HEK293T (cell line): ENCODE measurements around the gene STAT4.
A peak's percentile ranks its signal among the peaks of the same experiment; 100 is the strongest.

Experiments used
- CTCF ChIA-PET: fragments of 350-600 bp; formaldehyde crosslinking; extraction: SDS; loops from one replicate; lab custom pipeline; 2021; ENCODE audit warnings: antibody characterized with exemption, inconsistent platforms; lab: Yijun Ruan, JAX
- POLR2A ChIA-PET: fragments of 350-600 bp; formaldehyde crosslinking; extraction: SDS; loops from one replicate; lab custom pipeline; 2020; ENCODE audit warnings: antibody characterized with exemption, inconsistent platforms; lab: Yijun Ruan, JAX
- DNase-seq: peaks from one replicate; pipeline ENCODE4 v3.0.0; 2012; ENCODE audit warnings: mixed read lengths; ENCODE audit errors: extremely low spot score
- ARNT ChIP-seq: fragments of 450-650 bp; IDR thresholded peaks from 2 replicates; pipeline ENCODE4 v1.6.1; 2017; ENCODE audit warnings: mild to moderate bottlenecking
- BHLHE40 ChIP-seq: fragments of 450-650 bp; IDR thresholded peaks from 2 replicates; pipeline ENCODE4 v1.6.1; 2016; ENCODE audit warnings: mild to moderate bottlenecking, moderate library complexity, borderline replicate concordance
- CTBP1 ChIP-seq: fragments of 450-650 bp; IDR thresholded peaks from 2 replicates; pipeline ENCODE4 v1.6.1; 2016; ENCODE audit warnings: borderline replicate concordance
- ELF4 ChIP-seq: fragments of 450-650 bp; IDR thresholded peaks from 2 replicates; pipeline ENCODE4 v1.6.1; 2017; ENCODE audit warnings: antibody characterized with exemption
- FOXA1 ChIP-seq: fragments of 450-650 bp; IDR thresholded peaks from 2 replicates; pipeline ENCODE4 v1.6.1; 2016; ENCODE audit warnings: mild to moderate bottlenecking
- FOXK2 ChIP-seq: fragments of 450-650 bp; IDR thresholded peaks from 2 replicates; pipeline ENCODE4 v1.6.1; 2016; ENCODE audit warnings: mild to moderate bottlenecking
- FOXM1 ChIP-seq: fragments of 450-650 bp; IDR thresholded peaks from 2 replicates; pipeline ENCODE4 v1.6.1; 2017; ENCODE audit warnings: mild to moderate bottlenecking, borderline replicate concordance
- HDGF ChIP-seq: fragments of 450-650 bp; IDR thresholded peaks from 2 replicates; pipeline ENCODE4 v1.6.1; 2017; ENCODE audit warnings: antibody characterized with exemption, borderline replicate concordance
- L3MBTL2 ChIP-seq: fragments of 450-650 bp; conservative IDR thresholded peaks from 2 replicates; pipeline ENCODE4 v1.6.1; 2016; ENCODE audit warnings: mild to moderate bottlenecking
- LEF1 ChIP-seq: fragments of 450-650 bp; IDR thresholded peaks from 2 replicates; pipeline ENCODE4 v1.6.1; 2017; ENCODE audit warnings: mild to moderate bottlenecking, borderline replicate concordance
- NFRKB ChIP-seq: fragments of 450-650 bp; IDR thresholded peaks from 2 replicates; pipeline ENCODE4 v1.6.1; 2016; ENCODE audit warnings: mild to moderate bottlenecking, moderate library complexity
- SP1 ChIP-seq: fragments of 450-650 bp; IDR thresholded peaks from 2 replicates; pipeline ENCODE4 v1.6.1; 2017
- SUZ12 ChIP-seq: fragments of 450-650 bp; IDR thresholded peaks from 2 replicates; pipeline ENCODE4 v1.6.1; 2016; ENCODE audit warnings: mild to moderate bottlenecking
- TARDBP ChIP-seq: fragments of 450-650 bp; IDR thresholded peaks from 2 replicates; pipeline ENCODE4 v1.6.1; 2016
- ZNF384 ChIP-seq: fragments of 450-650 bp; IDR thresholded peaks from 2 replicates; pipeline ENCODE4 v1.6.1; 2016
- TF ChIP-seq, protein P1 (sequence below): fragments of 450-650 bp; IDR thresholded peaks from 2 replicates; pipeline ENCODE4 v1.6.1; 2016

The STAT4 gene, protein sequence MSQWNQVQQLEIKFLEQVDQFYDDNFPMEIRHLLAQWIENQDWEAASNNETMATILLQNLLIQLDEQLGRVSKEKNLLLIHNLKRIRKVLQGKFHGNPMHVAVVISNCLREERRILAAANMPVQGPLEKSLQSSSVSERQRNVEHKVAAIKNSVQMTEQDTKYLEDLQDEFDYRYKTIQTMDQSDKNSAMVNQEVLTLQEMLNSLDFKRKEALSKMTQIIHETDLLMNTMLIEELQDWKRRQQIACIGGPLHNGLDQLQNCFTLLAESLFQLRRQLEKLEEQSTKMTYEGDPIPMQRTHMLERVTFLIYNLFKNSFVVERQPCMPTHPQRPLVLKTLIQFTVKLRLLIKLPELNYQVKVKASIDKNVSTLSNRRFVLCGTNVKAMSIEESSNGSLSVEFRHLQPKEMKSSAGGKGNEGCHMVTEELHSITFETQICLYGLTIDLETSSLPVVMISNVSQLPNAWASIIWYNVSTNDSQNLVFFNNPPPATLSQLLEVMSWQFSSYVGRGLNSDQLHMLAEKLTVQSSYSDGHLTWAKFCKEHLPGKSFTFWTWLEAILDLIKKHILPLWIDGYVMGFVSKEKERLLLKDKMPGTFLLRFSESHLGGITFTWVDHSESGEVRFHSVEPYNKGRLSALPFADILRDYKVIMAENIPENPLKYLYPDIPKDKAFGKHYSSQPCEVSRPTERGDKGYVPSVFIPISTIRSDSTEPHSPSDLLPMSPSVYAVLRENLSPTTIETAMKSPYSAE

DNA sequence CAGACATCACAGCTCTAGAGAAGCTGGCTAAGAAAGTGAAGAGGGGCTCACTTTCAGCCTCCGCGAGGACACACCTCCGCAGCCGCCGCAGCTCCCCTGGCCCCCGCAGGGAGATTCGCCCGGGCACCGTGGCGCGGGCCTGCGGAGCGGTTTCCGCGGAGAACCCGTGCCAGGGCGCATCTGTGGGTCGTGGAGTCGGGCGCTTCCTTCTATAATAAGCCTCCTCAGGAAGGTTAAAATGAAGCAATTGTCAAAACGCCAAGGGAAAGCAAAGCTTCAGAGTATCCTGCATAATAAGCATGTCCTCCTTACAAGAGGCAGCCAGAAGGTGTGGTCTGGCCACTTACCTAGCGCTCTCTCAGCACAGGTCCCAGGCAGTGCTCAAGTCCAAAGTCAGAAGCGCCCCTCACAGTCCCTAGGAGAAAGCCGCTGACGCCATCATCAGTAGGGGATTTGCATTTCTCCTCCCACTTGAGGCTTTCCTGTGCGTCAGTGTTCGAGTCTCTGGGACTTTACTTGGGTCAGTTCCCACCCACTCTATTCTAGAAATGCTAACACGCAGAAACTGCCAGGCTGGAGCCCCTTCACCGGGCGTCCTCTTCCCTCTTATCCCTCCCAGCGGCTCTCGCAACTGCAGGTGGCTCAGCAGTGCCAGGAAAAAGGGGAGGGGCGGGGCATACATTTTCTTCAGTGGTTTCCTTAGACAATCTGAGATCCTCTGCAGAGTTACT lies at the start of gene STAT4:
STAT4 (minus strand) TSS at position 395 of the 731 bp plus-strand sequence. CDS start 2,791 bp downstream, outside the sequence.
- peak; percentile 53 for DNase-seq
- ChIA-PET POLR2A (no interaction called here), CTCF (interaction anchor here (2.2 kb wide), 1 partner anchor 98 kb away, joined by 7 read pairs; no protein-coding TSS in a partner anchor)
- TF ChIP-seq NFRKB (no peak), SUZ12 (no peak), FOXK2 (no peak), HDGF (no peak), BHLHE40 (no peak), LEF1 (no peak), ELF4 (no peak), FOXM1 (no peak), ARNT (no peak)
- TF ChIP-seq, protein P1, sequence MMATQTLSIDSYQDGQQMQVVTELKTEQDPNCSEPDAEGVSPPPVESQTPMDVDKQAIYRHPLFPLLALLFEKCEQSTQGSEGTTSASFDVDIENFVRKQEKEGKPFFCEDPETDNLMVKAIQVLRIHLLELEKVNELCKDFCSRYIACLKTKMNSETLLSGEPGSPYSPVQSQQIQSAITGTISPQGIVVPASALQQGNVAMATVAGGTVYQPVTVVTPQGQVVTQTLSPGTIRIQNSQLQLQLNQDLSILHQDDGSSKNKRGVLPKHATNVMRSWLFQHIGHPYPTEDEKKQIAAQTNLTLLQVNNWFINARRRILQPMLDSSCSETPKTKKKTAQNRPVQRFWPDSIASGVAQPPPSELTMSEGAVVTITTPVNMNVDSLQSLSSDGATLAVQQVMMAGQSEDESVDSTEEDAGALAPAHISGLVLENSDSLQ: no peak

DNA sequence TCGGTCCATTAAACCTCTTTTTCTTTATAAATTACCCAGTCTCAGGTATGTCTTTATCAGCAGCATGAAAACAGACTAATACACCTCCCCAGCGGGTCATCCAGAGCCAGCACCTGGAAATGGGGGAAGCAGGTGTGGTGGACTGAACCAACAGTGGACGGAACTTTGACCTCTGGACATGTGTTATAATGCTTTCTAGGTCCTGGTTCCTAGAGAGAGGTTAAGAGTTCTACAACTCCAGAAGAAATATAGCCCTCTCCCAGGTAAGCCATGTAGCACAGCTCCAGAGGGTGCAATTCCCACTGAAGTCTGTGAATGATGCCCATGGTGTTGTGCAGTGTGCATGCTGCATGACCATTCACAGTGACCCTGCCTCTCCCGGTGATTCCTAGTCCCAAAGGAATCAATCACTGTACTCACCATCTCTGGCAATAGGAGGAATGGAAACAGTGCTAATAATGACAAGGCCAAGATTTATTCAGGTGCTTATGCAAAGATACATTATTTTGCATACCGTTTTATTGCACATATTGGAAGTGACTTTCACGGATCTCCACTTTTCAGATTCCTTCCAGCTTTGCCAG lies 49.2 kb upstream of the STAT4 start:
- TF ChIP-seq FOXK2 (no peak), FOXM1 (no peak), L3MBTL2 (no peak), SP1 (no peak), CTBP1 (no peak), ZNF384 (no peak), FOXA1 (no peak), TARDBP (no peak), ARNT (no peak)
- ChIA-PET CTCF (no interaction called here), POLR2A (no interaction called here)
- DNase-seq: no peak

DNA sequence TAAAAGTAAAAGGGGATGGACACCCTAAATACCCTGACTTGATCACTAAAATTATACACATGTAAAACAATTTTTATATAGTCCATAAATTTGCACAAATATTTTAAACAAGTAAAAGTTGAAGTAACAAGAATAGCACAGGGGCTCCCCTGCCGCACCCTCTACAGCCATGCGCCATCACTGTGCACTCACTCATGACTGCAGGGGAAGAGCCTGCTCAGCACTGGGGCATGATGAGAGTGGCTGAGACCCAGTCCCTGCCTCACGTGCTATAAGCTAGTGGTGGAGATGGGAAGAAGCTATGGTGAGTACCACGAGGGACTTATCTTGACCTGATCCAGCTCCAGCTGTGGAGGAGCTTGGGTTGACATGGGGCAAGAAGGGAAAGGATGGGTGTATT lies 47.5 kb upstream of the STAT4 start:
- DNase-seq: no peak
- POLR2A ChIA-PET: no interaction called here
- TF ChIP-seq FOXM1: no peak
- TF ChIP-seq ARNT: no peak
- no peak for TF ChIP-seq L3MBTL2
- no peak for TF ChIP-seq ZNF384
- TF ChIP-seq, protein P1: no peak
- TF ChIP-seq SUZ12: no peak
- no peak for TF ChIP-seq NFRKB
- no peak for TF ChIP-seq ELF4
- TF ChIP-seq FOXA1: no peak
- no peak for TF ChIP-seq BHLHE40
- no peak for TF ChIP-seq HDGF
- TF ChIP-seq SP1: no peak
- no peak for TF ChIP-seq CTBP1
- no peak for TF ChIP-seq LEF1
- no peak for TF ChIP-seq TARDBP
- TF ChIP-seq FOXK2: no peak
- CTCF ChIA-PET: interaction anchor here (1.0 kb wide), 1 partner anchor 20 kb away, joined by 4 read pairs; no protein-coding TSS in a partner anchor

DNA sequence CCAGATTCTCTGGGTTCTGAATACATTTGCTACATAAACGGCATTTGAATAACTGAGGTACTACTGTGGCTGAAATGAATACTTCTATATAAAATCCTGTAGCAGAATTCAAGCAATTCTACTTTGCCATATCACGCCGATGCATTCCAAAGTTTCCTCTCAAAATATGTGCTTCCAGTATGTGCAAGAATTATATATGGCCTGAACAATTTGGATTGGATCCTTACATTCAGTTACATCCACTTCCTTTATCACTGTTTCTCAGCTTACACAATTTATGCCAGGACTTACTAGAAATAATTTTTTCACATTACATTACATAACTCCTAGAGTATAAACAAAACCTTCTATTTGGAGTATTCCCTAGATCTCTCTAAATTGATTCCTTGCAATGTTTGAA lies 46.3 kb upstream of the STAT4 start:
- DNase-seq: no peak
- ChIA-PET POLR2A (no interaction called here), CTCF (no interaction called here)
- no peak for TF ChIP-seq BHLHE40
- TF ChIP-seq SP1: no peak
- TF ChIP-seq L3MBTL2: no peak
- TF ChIP-seq FOXK2: no peak
- no peak for TF ChIP-seq FOXA1
- TF ChIP-seq SUZ12: no peak
- no peak for TF ChIP-seq FOXM1
- no peak for TF ChIP-seq ZNF384
- TF ChIP-seq, protein P1: no peak
- TF ChIP-seq ARNT: no peak
- TF ChIP-seq TARDBP: no peak
- no peak for TF ChIP-seq HDGF
- TF ChIP-seq CTBP1: no peak
- TF ChIP-seq ELF4: no peak
- TF ChIP-seq LEF1: no peak
- TF ChIP-seq NFRKB: no peak

DNA sequence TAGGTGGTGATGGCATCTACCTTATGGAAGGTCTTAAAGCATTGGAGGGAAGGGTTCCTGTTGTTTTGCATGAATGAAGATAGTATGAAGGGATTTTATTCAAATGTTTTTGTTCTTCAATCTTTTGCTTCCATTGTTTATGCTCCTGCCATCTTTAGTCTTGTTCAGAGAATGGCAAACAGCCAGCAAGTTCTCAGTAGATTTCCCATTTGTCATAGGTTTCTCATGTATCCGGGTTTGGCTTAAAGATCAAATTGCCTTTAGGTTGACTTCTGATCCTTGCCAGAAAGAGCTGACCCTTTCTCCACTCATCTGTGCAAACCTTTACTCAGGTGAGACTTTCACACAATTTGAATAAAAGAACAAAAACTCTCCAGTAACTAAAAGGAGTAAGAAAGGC lies 44.2 kb upstream of the STAT4 start:
- DNase-seq: no peak
- ChIA-PET CTCF (interaction anchor here (0.6 kb wide), 1 partner anchor 143 kb away, joined by 3 read pairs; no protein-coding TSS in a partner anchor), POLR2A (no interaction called here)
- TF ChIP-seq ELF4 (no peak), HDGF (no peak), BHLHE40 (no peak), LEF1 (no peak), SP1 (no peak), ZNF384 (no peak), NFRKB (no peak), SUZ12 (no peak), ARNT (no peak), FOXA1 (no peak), FOXK2 (no peak)
- TF ChIP-seq, protein P1: no peak
